Skeletal muscle cell (primary cell): ENCODE measurements around the gene DDX10.
A peak's percentile ranks its signal among the peaks of the same experiment; 100 is the strongest.

ENCODE experiments used
- DNase-seq: peaks from one replicate; pipeline ENCODE4 v3.0.0-alpha.2; 2010; ENCODE audit warnings: low read depth
- H3K4me3 ChIP-seq: 2 replicates; pipeline ENCODE4 v1.5.1; 2011; ENCODE audit warnings: low read depth, mild to moderate bottlenecking, control low read depth, low read length, moderate library complexity

Gene DDX10

DNA sequence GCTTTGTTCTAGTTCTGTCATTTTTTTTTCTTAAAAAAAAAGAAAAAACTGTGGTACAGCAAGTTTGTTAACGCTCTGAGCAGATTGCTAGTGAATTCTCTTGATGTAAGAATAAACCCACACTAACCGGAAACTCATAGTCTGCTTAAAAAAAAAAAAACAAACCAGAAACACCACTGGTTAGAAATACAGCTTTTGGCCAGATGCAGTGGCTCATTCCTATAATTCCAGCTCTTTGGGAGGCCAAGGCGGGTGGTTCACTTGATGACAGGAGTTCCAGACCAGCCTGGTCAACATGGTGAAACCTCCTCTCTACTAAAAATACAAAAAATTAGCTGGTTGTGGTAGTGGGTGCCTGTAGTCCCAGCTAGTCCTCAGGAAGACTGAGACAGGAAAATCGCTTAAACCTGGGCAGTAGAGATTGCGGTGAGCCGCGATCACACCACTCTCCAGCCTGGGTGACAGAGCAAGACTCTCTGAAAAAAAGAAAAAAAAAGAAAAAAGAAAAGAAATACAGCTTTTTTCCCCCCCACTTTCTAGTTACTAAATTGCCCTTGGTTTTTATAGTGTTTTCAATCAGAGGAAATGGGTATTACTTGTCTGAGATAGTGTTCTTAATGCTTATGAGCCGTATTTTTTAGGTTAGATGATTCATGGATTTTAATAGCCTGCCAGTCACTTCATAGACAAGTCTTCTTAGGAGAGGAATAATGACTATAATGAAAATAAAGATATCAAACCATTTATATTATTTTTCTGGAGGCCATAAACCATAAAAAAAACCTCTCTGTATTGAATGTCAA lies 222.8 kb downstream of the DDX10 start:
- no peak overlapping the region for H3K4me3 ChIP-seq
- DNase-seq: no peak

- H3K4me3 ChIP-seq: no peak overlapping the region
- no peak for DNase-seq
Observed at GRCh38 chr11:108890482-108891105, 225.7 kb downstream of the DDX10 start.

DNA sequence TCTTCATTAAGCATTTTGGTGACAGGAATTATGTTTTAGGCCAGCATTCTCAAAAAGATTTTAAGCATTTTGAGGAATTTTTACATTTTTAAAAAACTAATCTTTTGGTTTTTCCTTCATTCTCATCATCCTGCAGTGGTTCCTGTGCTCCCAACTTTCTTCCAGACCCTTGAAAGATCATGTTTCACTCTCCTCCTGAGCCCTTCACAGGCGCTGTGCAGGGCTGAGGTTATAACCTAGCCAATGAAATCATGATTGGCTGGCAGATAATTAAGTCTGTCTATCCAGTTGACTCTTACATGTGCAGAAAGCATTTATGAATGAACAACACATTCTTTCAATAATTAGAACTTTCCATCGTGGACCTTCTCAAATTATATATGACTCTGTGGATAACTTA lies 226.3 kb downstream of the DDX10 start:
- no peak for DNase-seq

DNA sequence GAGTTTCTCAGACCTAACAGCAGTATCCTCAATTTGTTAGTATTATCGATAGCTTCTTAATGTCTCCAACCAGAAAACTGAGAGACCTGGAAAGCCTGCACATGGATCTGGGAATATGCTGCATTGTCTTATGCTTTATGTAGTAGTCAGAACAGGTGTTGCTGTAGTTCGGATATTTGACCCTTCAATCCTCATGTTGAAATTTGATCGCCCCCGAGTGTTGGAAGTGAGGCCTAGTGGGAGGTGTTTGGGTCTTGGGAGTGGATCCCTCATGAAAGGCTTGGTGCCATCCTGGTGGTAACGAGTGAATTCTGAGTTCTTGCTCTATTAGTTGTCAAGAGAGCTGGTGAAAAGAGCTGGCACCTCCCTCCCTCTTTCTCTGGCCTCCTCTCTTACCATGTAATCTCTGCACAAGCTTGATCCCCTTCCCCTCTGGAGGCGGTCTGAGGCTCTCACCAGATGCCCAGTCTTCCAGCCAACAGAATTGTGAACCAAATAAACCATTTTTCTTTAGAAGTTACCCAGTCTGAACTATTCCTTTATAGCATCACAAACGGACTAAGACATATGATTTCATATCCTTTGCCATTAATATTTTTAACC lies 227.1 kb downstream of the DDX10 start:
- H3K4me3 ChIP-seq: no peak overlapping the region
- DNase-seq: no peak

More for the DNA sequence above, 226.3 kb downstream of the DDX10 start:
- H3K4me3 ChIP-seq: no peak overlapping the region

DNA sequence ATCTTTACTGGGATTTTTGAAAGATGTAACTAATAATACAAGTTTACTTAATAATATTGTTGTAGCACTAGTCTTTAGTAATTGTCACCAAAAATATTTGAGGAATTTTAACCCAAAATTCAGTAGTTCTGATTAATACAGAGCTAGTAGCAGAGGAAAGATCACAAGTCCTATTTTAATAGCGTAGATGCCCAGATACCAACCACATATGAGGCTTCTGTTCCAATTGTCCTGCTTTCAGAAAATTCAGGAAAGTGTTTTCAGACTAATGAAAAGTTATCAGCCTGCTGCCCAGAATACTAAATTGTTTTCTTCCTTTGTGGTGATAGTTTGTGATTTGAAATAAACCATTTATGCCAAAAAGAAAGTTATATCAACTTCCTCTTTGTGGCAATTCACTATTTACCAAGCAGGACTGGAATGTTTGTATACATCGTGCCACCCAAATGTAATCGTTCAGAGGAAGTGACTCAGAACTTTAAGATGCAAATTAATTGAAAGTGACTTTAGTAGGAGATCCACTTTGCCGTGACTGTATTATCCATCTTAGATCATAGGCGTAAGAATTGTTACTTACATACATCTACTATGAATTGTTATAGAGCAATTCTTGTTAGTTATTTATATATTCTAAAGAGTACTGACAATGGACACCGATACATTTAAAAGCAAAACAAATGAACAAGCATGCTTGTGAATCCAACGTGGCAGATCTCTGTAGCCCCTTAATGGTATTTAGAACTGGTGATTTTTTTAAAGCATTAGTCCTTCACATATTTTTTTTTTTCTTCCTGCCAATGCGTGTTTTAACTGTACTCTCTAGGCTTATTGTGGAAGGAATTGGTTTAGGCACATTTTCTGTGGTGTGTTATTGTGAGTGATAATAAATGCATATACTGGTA lies 231.0 kb downstream of the DDX10 start:
- no peak for DNase-seq
- H3K4me3 ChIP-seq: no peak overlapping the region

DNA sequence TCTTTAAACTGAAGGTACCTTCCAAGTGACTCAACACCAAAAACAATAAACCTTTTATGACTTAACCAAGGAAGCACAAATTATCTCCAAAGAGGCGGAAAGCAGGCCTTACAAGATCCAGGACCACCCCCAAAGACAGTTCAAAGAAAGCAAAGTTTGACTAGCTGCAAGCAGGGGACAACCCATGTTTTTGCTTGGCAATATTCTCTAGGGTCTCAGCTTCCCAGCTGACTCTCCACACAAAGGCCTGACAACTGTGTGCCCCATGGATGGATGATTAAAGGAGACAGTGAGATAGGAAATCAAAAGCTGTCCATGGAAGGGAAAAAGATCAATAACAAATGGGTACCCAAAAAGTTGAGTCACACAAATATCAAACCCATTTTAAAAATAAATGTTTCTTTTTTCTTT lies 232.2 kb downstream of the DDX10 start:
- H3K4me3 ChIP-seq: no peak overlapping the region
- DNase-seq: no peak

DNA sequence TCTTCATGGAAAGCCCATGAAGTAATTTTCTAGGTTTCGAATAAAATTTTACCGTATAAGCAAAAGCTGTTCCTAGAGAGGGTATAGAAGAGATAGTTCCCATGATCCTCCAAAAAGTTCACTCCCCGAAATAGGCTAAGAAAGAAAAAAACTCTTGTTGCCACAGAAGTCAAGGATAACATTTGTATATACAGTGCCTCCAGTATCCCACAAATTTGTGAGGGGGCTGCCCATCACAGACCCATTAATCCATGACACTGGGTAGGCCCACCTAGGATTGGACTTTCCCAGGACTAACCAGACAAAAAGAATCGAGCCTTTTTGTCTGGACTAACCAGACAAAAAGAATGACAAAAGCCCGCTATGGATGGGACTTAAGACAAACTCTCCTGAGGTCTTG lies 233.0 kb downstream of the DDX10 start:
- no peak for DNase-seq
- H3K4me3 ChIP-seq: no peak overlapping the region

- no peak for DNase-seq
- H3K4me3 ChIP-seq: no peak overlapping the region
Observed at GRCh38 chr11:108901359-108901758, 236.5 kb downstream of the DDX10 start.

GRCh38 chr11:108902027-108902469 lies 237.2 kb downstream of the DDX10 start:
- DNase-seq: no peak
- no peak overlapping the region for H3K4me3 ChIP-seq

DNA sequence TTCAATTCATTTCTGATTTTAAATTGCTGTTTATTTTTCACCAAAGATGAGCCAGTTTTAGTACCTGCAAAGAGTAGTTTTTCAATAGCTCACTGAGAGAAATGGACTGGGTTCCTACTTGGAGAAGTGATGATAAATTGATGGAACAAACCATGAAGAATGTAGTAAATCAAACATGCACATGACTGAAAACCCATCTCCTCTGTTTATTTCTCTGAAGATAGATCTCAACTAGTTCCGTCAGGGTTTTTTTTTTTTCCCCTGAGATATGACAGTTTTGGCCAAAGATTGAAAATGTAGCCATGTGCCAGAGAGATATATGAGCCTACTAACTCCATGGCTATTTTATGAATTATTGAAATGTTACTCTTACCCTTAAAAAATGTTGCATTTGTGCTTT lies 239.6 kb downstream of the DDX10 start:
- DNase-seq: no peak
- H3K4me3 ChIP-seq: no peak overlapping the region

DNA sequence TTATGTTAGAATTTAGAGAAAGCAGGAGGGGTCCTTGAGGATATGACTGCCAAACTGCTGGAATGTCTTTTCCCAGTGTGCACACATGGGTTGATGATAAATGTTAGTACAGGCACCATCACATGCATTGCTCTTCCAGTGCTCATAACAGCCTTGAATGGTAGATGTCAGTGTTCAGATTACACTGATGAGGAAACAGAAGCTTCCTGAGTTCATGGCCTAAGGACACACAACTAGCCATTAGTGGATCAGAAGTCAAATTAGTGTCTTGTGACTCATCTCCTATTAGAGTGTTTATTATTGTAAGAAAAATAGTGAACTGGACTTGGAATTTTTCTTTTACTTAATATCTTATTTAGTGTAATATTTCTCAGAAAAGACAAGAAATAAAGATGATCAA lies 241.5 kb downstream of the DDX10 start:
- no peak overlapping the region for H3K4me3 ChIP-seq
- peak; percentile 84 for DNase-seq

GRCh38 chr11:108906826-108907225 lies 242.0 kb downstream of the DDX10 start:
- no peak overlapping the region for H3K4me3 ChIP-seq
- no peak for DNase-seq

- DNase-seq: no peak
- no peak overlapping the region for H3K4me3 ChIP-seq
Observed at GRCh38 chr11:108909041-108909440, 244.2 kb downstream of the DDX10 start.

GRCh38 chr11:108909921-108910320 lies 245.1 kb downstream of the DDX10 start:
- no peak overlapping the region for H3K4me3 ChIP-seq
- no peak for DNase-seq

- DNase-seq: no peak
- no peak overlapping the region for H3K4me3 ChIP-seq
Observed at GRCh38 chr11:108912581-108912980, 247.7 kb downstream of the DDX10 start.

- no peak overlapping the region for H3K4me3 ChIP-seq
- DNase-seq: no peak
Observed at GRCh38 chr11:108913204-108913603, 248.3 kb downstream of the DDX10 start.

- no peak for DNase-seq
- H3K4me3 ChIP-seq: no peak overlapping the region
Observed at GRCh38 chr11:108914211-108914610, 249.3 kb downstream of the DDX10 start.

GRCh38 chr11:108914981-108915380 lies 250.1 kb downstream of the DDX10 start:
- DNase-seq: no peak
- H3K4me3 ChIP-seq: no peak overlapping the region

DNA sequence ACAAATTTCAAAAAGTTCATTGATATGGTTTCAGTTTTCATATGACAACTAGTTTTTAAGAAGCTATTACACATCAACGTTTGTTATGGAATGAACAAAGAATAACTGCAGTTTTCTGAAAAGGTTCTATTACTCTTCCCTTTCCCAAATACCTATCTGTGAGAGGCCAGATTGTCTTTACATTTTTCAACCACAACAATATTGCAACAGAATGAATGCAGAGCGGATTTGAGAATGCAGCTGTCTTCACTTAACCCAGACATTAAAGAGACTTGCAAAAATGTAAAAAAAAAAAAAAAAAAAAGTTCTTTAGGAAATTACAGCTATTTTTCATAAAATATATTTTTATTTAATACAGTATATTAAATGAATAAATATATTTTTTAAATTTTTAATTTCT lies 250.8 kb downstream of the DDX10 start:
- H3K4me3 ChIP-seq: no peak overlapping the region
- no peak for DNase-seq

- no peak overlapping the region for H3K4me3 ChIP-seq
- no peak for DNase-seq
Observed at GRCh38 chr11:108916290-108916689, 251.4 kb downstream of the DDX10 start.
